Heart right ventricle (tissue), 16 donors: ENCODE measurements around the gene DDIT3. TPM values are rescaled to one million over a fixed set of nuclear protein-coding genes. Genes with fewer than 3 reads are reported as not detected.
"Not testable (repeated sequence)": the region's sequence is repeated elsewhere in the genome, so short reads cannot be mapped to it uniquely, and the experiment has no call there.

ENCODE experiments used
- ATAC-seq, 8 donors: fragments of 200-7000 bp; cut with Tn5 transposase; one replicate each; pipeline ENCODE4 v1.9.1; 2020; ENCODE audit warnings: mild to moderate bottlenecking in 8 of 8, moderate library complexity in 8 of 8, moderate number of reproducible peaks in 1 of 8
- DNase-seq, 2 donors: peaks; one replicate each; pipeline ENCODE4 v3.0.0-alpha.2; 2020
- H3K27ac ChIP-seq, 10 donors: fragments of 200-600 bp; sonication (generic) in 2 of 10; one replicate each; pipeline versions ENCODE4 v1.5.0 to v1.8.0; 2020 to 2022; ENCODE audit warnings: mild to moderate bottlenecking in 3 of 10
- H3K27me3 ChIP-seq, 7 donors: fragments of 200-600 bp; one replicate each; pipeline ENCODE4 v1.8.0; 2021 to 2022; ENCODE audit warnings: mild to moderate bottlenecking in 2 of 7
- H3K36me3 ChIP-seq, 9 donors: fragments of 200-600 bp; sonication (generic) in 1 of 9; one replicate each; pipeline versions ENCODE4 v1.5.0 to v1.8.0; 2020 to 2022; ENCODE audit warnings: mild to moderate bottlenecking in 2 of 9
- H3K4me1 ChIP-seq, 9 donors: fragments of 200-600 bp; sonication (generic) in 1 of 9; one replicate each; pipeline versions ENCODE4 v1.5.0 to v1.8.0; 2020 to 2022; ENCODE audit warnings: mild to moderate bottlenecking in 4 of 9
- H3K4me3 ChIP-seq, 10 donors: fragments of 200-600 bp; sonication (generic) in 2 of 10; one replicate each; pipeline versions ENCODE4 v1.5.0 to v1.8.0; 2020 to 2022; ENCODE audit warnings: mild to moderate bottlenecking in 7 of 10, moderate library complexity in 2 of 10
- H3K9me3 ChIP-seq, 11 donors: fragments of 200-600 bp in 10 of 11; sonication (generic) in 2 of 11; one replicate each; pipeline versions ENCODE4 v1.5.0 to v1.8.0; 2013 to 2022; ENCODE audit warnings: mild to moderate bottlenecking in 2 of 11, control low read depth in 1 of 11, moderate library complexity in 1 of 11
- CTCF ChIP-seq, 9 donors: fragments of 200-600 bp; sonication (generic) in 2 of 9; IDR thresholded peaks; one replicate each; pipeline versions ENCODE4 v1.5.0 to v1.8.0; 2021 to 2022; ENCODE audit warnings: antibody characterized with exemption in 9 of 9, mild to moderate bottlenecking in 5 of 9, moderate library complexity in 1 of 9
- WGBS, 2 donors: extraction: QIAGEN DNeasy Blood & Tissue Kit; methylation state at CpG; one replicate each; pipeline ENCODE4 v1.1.7; 2013; ENCODE audit warnings: inconsistent platforms in 1 of 2; 5-methylcytosine and 5-hydroxymethylcytosine counted together
- intact Hi-C, 10 donors: fragments of 100-400 bp; cut with DNase I; formaldehyde crosslinking; loops; one replicate each; pipeline versions ENCODE4 v1.11.1 to v1.14.2; 2022
- polyA plus RNA-seq, 2 donors: library from polyadenylated mRNA; stranded (reverse); fragments of 200-250 nt; gene quantifications; one replicate each; pipeline ENCODE4 v1.2.3, GENCODE V29; 2013
- total RNA-seq, 10 donors: library from RNA; stranded (reverse); fragmentation: NEBNext Ultra II Directional in 3 of 10; extraction: Animal tissue kit (Norgen Biotek cat#: 25700) in 3 of 10; gene quantifications; one replicate each; pipeline versions ENCODE4 v1.2.1 to v1.2.4, GENCODE V29; 2021 to 2023
- donor health status: Arrhythmogenic right ventricular cardiomyopathy.
- donor health status: ischemic (EF 13 %, LVEDD 7.1; RV severe dilation, severe dysfunction).
- donor health status: healthy with polysubstance abuse.
- donor health status: DM: no; HTN: yes; CAD: no.
- donor health status: DM: no; HTN: no; CAD: no.
- donor health status: ischemic (EF 25% LVEDD 6.9; RV normal size, moderate dysfunction).
- donor health status: ischemic (EF 25% LVEDD 5.7; RV mildly dilated, moderate dysfunction).
- donor health status: healthy.
- donor health status: DM: yes; HTN: yes; CAD: no.
- donor health status: Ischemic cardiomyopathy.
- donor health status: ischemic (EF 35%, LVEDD 5.7; RV mildly dilated, moderate dysfunction).
- donor health status: nonischemic (EF 11% LVEDD 7.7; RV severe dilation, severe dysfunction).
- donor health status: DM: yes; HTN: yes; CAD: no.
- donor health status: PGD.
- donor health status: ischemic (EF 29% LVEDD 5.4; RV normal size, mild dysfunction).
- donor health status: nonischemic (EF 23%, LVEDD 6.1; RV moderate dilation, normal function).

DDIT3 gene
- total and polyA plus RNA-seq, 12 donors = 11.2 to 106 (median 24.9) TPM

DNA sequence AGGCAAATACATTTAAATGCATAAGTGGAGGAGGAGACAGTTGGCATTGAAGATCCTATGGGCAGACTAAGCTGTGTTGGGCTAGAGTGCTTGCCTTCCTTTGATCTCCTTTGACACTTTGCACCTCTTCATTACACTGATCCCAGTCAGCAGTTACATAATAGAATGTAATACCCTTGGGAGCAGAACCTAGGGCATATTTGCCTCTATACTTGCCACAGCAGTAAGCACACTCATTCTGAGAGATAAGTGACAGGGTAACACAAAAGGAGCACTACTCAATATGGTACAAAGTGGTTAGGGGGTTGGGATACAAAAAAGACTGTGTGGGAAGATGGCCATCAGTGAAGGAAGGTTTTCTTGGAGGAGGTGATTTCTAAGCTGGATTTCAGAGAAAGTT lies 23.5 kb downstream of the DDIT3 start:
- Histone ChIP-seq H3K27me3 (no peaks in the 10 kb centered on the region), H3K9me3 (no peaks in the 10 kb centered on the region), H3K27ac (no peak overlapping the region), H3K36me3 (peaks cover 4 to 89% (median 41%) of the 10 kb centered on the region in 9 donors), H3K4me3 (no peak overlapping the region), H3K4me1 (no peaks in the 10 kb centered on the region)
- ATAC-seq (no peak), DNase-seq (no peak)
- intact Hi-C loops = no loop called here
- no peak for TF ChIP-seq CTCF (IDR thresholded peaks at IDR 0.05)

- WGBS, 2 donors = 96 to 97% methylated on average over 38 to 45 of the region's 48 CpGs
- not testable (repeated sequence) for DNase-seq
These were observed 25.1 kb downstream of the DDIT3 start for GRCh38 chr12:57495051-57495701.

DNA sequence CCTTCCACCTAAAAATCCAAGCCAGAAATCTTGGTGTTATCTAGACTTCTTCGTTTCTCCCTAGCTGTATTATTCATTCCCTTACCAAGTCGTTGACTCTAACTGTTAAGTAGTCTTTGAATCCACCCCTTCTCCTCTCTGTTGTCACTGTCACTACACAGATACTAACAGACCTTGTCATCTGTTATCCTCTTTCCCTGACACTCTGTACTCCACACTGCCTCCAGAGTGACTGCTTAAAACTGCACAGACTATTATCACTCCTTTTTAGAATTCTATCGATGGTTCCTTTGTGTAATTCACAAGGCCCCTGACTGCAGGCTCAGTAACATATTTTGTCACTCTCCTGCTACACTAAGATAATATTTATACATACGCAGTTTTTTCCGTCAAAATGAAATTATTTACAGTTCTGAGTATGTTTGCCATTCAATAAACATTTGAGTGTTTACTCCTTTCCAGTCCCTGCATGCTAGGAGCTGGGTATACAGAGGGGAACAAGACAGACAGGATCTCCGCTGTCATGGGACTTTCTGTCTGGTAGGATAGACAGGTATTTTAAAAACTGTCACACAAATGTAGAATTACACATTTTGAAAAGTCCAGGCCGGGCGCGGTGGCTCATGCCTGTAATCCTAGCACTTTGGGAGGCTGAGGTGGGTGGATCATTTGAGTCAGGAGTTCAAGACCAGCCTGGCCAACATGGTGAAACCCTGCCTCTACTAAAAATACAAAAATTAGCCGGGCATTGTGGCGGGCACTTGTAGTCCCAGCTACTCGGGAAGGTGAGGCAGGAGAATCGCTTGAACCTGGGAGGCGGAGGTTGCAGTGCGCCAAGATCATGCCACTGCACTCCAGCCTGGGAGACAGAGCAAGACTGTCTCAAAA lies 28.7 kb downstream of the DDIT3 start:
- Histone ChIP-seq H3K9me3 (no peaks in the 10 kb centered on the region), H3K4me3 (no peak overlapping the region), H3K27me3 (no peaks in the 10 kb centered on the region), H3K4me1 (peaks cover 9 to 21% (median 13%) of the 10 kb centered on the region in 9 donors), H3K27ac (no peak overlapping the region), H3K36me3 (peaks cover 0 to 68% (median 26%) of the 10 kb centered on the region in 9 donors)
- TF ChIP-seq CTCF (IDR thresholded peaks at IDR 0.05) = no peak
- intact Hi-C loops = no loop called here
- ATAC-seq (no peak), DNase-seq (no peak)
- WGBS, 2 donors = 89 to 92% methylated on average over 15 of the region's 15 CpGs

More at GRCh38 chr12:57495051-57495701, 25.1 kb downstream of the DDIT3 start:
- H3K9me3 ChIP-seq, intact Hi-C loops, H3K27me3 ChIP-seq, ATAC-seq, H3K4me1 ChIP-seq, H3K4me3 ChIP-seq, H3K27ac ChIP-seq: not testable (repeated sequence)
- H3K36me3 ChIP-seq = peaks cover 0 to 89% (median 43%) of the 10 kb centered on the region in 9 donors

DNA sequence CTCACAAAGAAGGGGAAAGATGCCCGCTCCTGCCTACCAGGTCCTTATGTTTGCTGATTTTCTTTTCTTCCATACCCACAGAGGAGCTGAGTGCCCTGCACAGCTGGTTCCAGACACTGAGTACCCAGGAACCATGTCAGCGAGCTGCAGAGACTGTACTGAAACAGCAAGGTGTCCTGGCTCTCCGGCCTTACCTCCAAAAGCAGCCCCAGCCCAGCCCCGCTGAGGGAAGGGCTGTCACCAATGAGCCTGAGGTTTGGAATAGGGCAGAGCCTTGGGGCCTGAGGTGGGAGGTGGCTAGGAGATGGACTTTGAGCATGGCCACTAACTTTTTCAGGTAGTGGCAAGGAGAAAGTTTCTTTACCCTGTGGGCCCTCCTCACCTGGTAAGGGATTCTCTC lies 30.2 kb downstream of the DDIT3 start:
- Histone ChIP-seq H3K36me3 (peaks cover 0 to 53% (median 23%) of the 10 kb centered on the region in 9 donors), H3K27me3 (no peaks in the 10 kb centered on the region), H3K9me3 (no peaks in the 10 kb centered on the region), H3K4me3 (no peak overlapping the region), H3K4me1 (peaks cover 9 to 21% (median 13%) of the 10 kb centered on the region in 9 donors), H3K27ac (no peak overlapping the region)
- ATAC-seq (no peak), DNase-seq (no peak)
- 94 to 99% methylated on average over 4 of the region's 4 CpGs for WGBS, 2 donors
- intact Hi-C loops = no loop called here
- no peak for TF ChIP-seq CTCF (IDR thresholded peaks at IDR 0.05)
